M059J (cell line): ENCODE data around the gene MRPL36. TPM values are rescaled to one million over a fixed set of nuclear protein-coding genes. Genes with fewer than 3 reads are reported as not detected.

Source experiments
- DNase-seq: peaks from one replicate; pipeline ENCODE4 v3.0.0-alpha.2; 2012; ENCODE audit warnings: low read depth
- total RNA-seq: library from RNA; depleted of rRNA; stranded (reverse); fragments of >200 nt; shearing (Covaris generic); gene quantifications from 2 replicates; pipeline ENCODE4 v1.2.3, GENCODE V29; 2014; rRNA removed

Gene MRPL36
- total RNA-seq, 1 experiment from 2014 or later, result 57.9 TPM

- DNase-seq, result no peak
Observed at GRCh38 chr5:1749346-1750124, 50.1 kb downstream of the MRPL36 start.

DNA sequence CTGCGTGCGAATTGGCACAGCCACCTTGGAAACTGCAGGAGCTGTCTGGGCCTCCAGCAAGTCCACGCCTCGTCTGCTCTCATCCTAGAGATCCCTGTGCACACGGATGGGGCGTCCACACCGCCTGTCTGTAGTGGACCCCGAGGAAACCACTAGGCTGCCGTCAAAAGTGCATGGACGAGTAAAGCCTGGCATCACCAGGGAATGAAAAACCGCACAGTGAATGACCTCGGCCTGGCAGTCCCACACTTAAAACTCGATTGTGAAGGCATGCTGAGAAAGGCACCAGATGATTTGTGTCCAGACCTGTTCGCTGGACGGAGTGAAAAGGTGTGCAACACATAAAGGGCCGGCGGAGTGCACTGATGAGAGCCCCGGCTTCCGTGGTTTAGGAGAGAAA lies 50.8 kb downstream of the MRPL36 start:
- no peak for DNase-seq

Other genes starting within 250 kb of the MRPL36 start
- 60.0 and 159 TPM in 2 replicates for gene NDUFS6, start 1.6 kb upstream of the MRPL36 start, total RNA-seq
- not detected in 2 replicates for gene IRX4, start 83.1 kb upstream of the MRPL36 start, total RNA-seq